IMR-90 (cell line): ENCODE results near the gene MAN2A1. TPM values are rescaled to one million over a fixed set of nuclear protein-coding genes. Genes with fewer than 3 reads are reported as not detected.
A peak's percentile ranks its signal among the peaks of the same experiment; 100 is the strongest.

Experiments used
- ATAC-seq: fragments of 200-7000 bp; cut with Tn5 transposase; 2 replicates; pipeline ENCODE4 v1.9.1; 2020; ENCODE audit warnings: low read depth, mild to moderate bottlenecking, moderate library complexity
- BruUV-seq: library from RNA; stranded (reverse); fragments of 400-500 nt; replicated peaks from 2 replicates; lab custom pipeline; 2021; lab: Mats Ljungman, UMichigan
- CTCF ChIA-PET: fragments of 300-600 bp; formaldehyde crosslinking; extraction: SDS; loops from one replicate; lab custom pipeline; 2021; ENCODE audit warnings: antibody characterized with exemption; lab: Yijun Ruan, JAX
- POLR2A ChIA-PET: fragments of 300-600 bp; sonication (Branson Sonifier 250); formaldehyde crosslinking; loops from one replicate; lab custom pipeline; 2022; ENCODE audit warnings: antibody characterized with exemption; ENCODE audit not compliant: unreplicated experiment; lab: Charles Lee
- DNase-seq: peaks from one replicate; pipeline ENCODE4 v3.0.0; 2013
- H2AFZ ChIP-seq: replicated peaks from 2 replicates; pipeline ENCODE3; 2013; ENCODE audit warnings: low read length, mild to moderate bottlenecking; ENCODE audit not compliant: poor library complexity
- H2AK5ac ChIP-seq: 2 replicates; pipeline ENCODE4 v1.6.1; 2013; ENCODE audit warnings: low read depth, low read length, inconsistent platforms
- H2AK9ac ChIP-seq: replicated peaks from 2 replicates; pipeline ENCODE3; 2013; ENCODE audit warnings: mild to moderate bottlenecking, low read depth, low read length, moderate library complexity; ENCODE audit not compliant: poor library complexity
- H2BK120ac ChIP-seq: 2 replicates; pipeline ENCODE4 v1.6.1; 2013; ENCODE audit warnings: low read depth, low read length, inconsistent platforms
- H2BK15ac ChIP-seq: 3 replicates; pipeline ENCODE4 v1.6.1; 2013; ENCODE audit warnings: low read depth, low read length, inconsistent platforms
- H2BK20ac ChIP-seq: 2 replicates; pipeline ENCODE4 v1.6.1; 2013; ENCODE audit warnings: low read depth, mild to moderate bottlenecking, inconsistent platforms, low read length, moderate library complexity
- H2BK5ac ChIP-seq: 2 replicates; pipeline ENCODE4 v1.6.1; 2013; ENCODE audit warnings: mild to moderate bottlenecking, low read depth, low read length, inconsistent platforms; ENCODE audit not compliant: poor library complexity, severe bottlenecking
- H3K14ac ChIP-seq: replicated peaks from 2 replicates; pipeline ENCODE4 v1.6.1; 2013; ENCODE audit warnings: low read depth, low read length, inconsistent platforms
- H3K18ac ChIP-seq: 2 replicates; pipeline ENCODE4 v1.6.1; 2013; ENCODE audit warnings: low read depth, low read length, control low read depth
- H3K23ac ChIP-seq: 2 replicates; pipeline ENCODE4 v1.6.1; 2013; ENCODE audit warnings: low read depth, low read length, inconsistent platforms
- H3K27ac ChIP-seq: 2 replicates; pipeline ENCODE4 v1.5.1; 2013; ENCODE audit warnings: mild to moderate bottlenecking, control low read depth, low read length; ENCODE audit not compliant: insufficient read depth
- H3K27me3 ChIP-seq: 2 replicates; pipeline ENCODE4 v1.6.1; 2013; ENCODE audit warnings: low read length; ENCODE audit not compliant: control insufficient read depth, insufficient read depth
- H3K36me3 ChIP-seq: 2 replicates; pipeline ENCODE4 v1.6.1; 2013; ENCODE audit warnings: low read length, mixed read lengths; ENCODE audit not compliant: control insufficient read depth, insufficient read depth
- H3K4ac ChIP-seq: 2 replicates; pipeline ENCODE4 v1.6.1; 2013; ENCODE audit warnings: low read depth, low read length, inconsistent platforms
- H3K4me1 ChIP-seq: 2 replicates; pipeline ENCODE4 v1.6.1; 2013; ENCODE audit warnings: low read length, mixed read lengths; ENCODE audit not compliant: control insufficient read depth, insufficient read depth
- H3K4me2 ChIP-seq: 2 replicates; pipeline ENCODE4 v1.6.1; 2013; ENCODE audit warnings: low read depth, mild to moderate bottlenecking, control low read depth, low read length, moderate library complexity
- H3K4me3 ChIP-seq: 2 replicates; pipeline ENCODE4 v1.5.1; 2013; ENCODE audit warnings: low read depth, mild to moderate bottlenecking, control low read depth, low read length, moderate library complexity; ENCODE audit not compliant: insufficient read depth
- H3K56ac ChIP-seq: 2 replicates; pipeline ENCODE4 v1.6.1; 2013; ENCODE audit warnings: low read length, inconsistent platforms; ENCODE audit not compliant: insufficient read depth; ENCODE audit errors: extremely low read depth
- H3K79me1 ChIP-seq, 2 experiments: 2 replicates each; pipeline ENCODE4 v1.6.1; 2013; ENCODE audit warnings: low read length in 2 of 2, inconsistent platforms in 1 of 2, low read depth in 1 of 2
- H3K9ac ChIP-seq: 2 replicates; pipeline ENCODE4 v1.6.1; 2013; ENCODE audit warnings: low read depth, low read length, control low read depth
- H3K9me1 ChIP-seq: 2 replicates; pipeline ENCODE4 v1.6.1; 2013; ENCODE audit warnings: low read length, inconsistent platforms; ENCODE audit not compliant: insufficient read depth
- H3K9me3 ChIP-seq: 2 replicates; pipeline ENCODE4 v1.6.1; 2013; ENCODE audit warnings: low read length; ENCODE audit not compliant: control insufficient read depth, insufficient read depth
- H4K20me1 ChIP-seq: 2 replicates; pipeline ENCODE4 v1.6.1; 2013; ENCODE audit warnings: low read length, inconsistent platforms; ENCODE audit not compliant: insufficient read depth
- H4K5ac ChIP-seq: 2 replicates; pipeline ENCODE4 v1.6.1; 2013; ENCODE audit warnings: mild to moderate bottlenecking, low read depth, low read length, control low read depth
- H4K8ac ChIP-seq, 2 experiments: 2 replicates each; pipeline ENCODE4 v1.6.1; 2013; ENCODE audit warnings: low read depth in 2 of 2, low read length in 2 of 2, control low read depth in 1 of 2, inconsistent platforms in 1 of 2
- H4K91ac ChIP-seq: 2 replicates; pipeline ENCODE4 v1.6.1; 2013; ENCODE audit warnings: low read depth, low read length, inconsistent platforms; ENCODE audit not compliant: insufficient read depth
- CEBPB ChIP-seq: IDR thresholded peaks from 2 replicates; pipeline ENCODE4 v1.6.1; 2012; ENCODE audit warnings: low read depth, low read length, improper control_type of control experiment
- CHD1 ChIP-seq: IDR thresholded peaks from 2 replicates; pipeline ENCODE4 v1.6.1; 2012; ENCODE audit warnings: low read depth, low read length, improper control_type of control experiment
- FOS ChIP-seq: fragments of 150-350 bp; IDR thresholded peaks from 2 replicates; pipeline ENCODE4 v1.6.1; 2016; ENCODE audit warnings: low read depth, low read length
- MAFK ChIP-seq: IDR thresholded peaks from 2 replicates; pipeline ENCODE4 v1.6.1; 2012; ENCODE audit warnings: low read depth, low read length, improper control_type of control experiment
- MAZ ChIP-seq: IDR thresholded peaks from 2 replicates; pipeline ENCODE4 v1.6.1; 2012; ENCODE audit warnings: low read depth, mild to moderate bottlenecking, low read length, improper control_type of control experiment, moderate library complexity, borderline replicate concordance
- MXI1 ChIP-seq: IDR thresholded peaks from 2 replicates; pipeline ENCODE4 v1.6.1; 2012; ENCODE audit warnings: low read depth, mild to moderate bottlenecking, low read length, moderate library complexity, borderline replicate concordance
- RCOR1 ChIP-seq: IDR thresholded peaks from 2 replicates; pipeline ENCODE4 v1.6.1; 2012; ENCODE audit warnings: mild to moderate bottlenecking, low read length, improper control_type of control experiment; ENCODE audit not compliant: insufficient replicate concordance
- RFX5 ChIP-seq: IDR thresholded peaks from 2 replicates; pipeline ENCODE4 v1.8.0; 2012; ENCODE audit warnings: low read depth, mild to moderate bottlenecking, low read length, moderate library complexity
- SMC3 ChIP-seq: fragments of 150-350 bp; IDR thresholded peaks from 2 replicates; pipeline ENCODE4 v1.6.1; 2016; ENCODE audit warnings: low read depth, mild to moderate bottlenecking, antibody characterized with exemption, low read length, moderate library complexity
- WGBS, 2 experiments: methylation state at CpG; one replicate each; pipeline versions ENCODE4 v1.1.5 to v1.1.7; 2013; ENCODE audit warnings: missing lambda C conversion rate in 2 of 2; ENCODE audit not compliant: insufficient read length in 1 of 2; ENCODE audit errors: extremely low coverage in 2 of 2; 5-methylcytosine and 5-hydroxymethylcytosine counted together
- dilution Hi-C: fragments of 300-500 bp; cut with HindIII; formaldehyde crosslinking; loops from one replicate; pipeline ENCODE4 v1.14.3; 2018; ENCODE audit warnings: low sequenced_read_pairs; ENCODE audit not compliant: unreplicated experiment
- in situ Hi-C: fragments of 300-500 bp; cut with MboI; formaldehyde crosslinking; loops from 3 replicates; pipeline ENCODE4 v1.14.3; 2019; ENCODE audit warnings: low sequenced_read_pairs, inconsistent platforms, mixed read lengths
- intact Hi-C: fragments of 100-400 bp; cut with micrococcal nuclease; formaldehyde crosslinking; loops from 2 replicates; pipeline ENCODE4 v1.10.0; 2022
- polyA plus RNA-seq, 3 experiments: library from polyadenylated mRNA; depleted of rRNA; stranded (reverse); fragments of >200 nt; gene quantifications; 2 replicates each; pipeline ENCODE4 v1.2.3, GENCODE V29; 2012; ENCODE audit warnings: low replicate concordance in 1 of 3
- total RNA-seq: library from RNA; depleted of rRNA; stranded (reverse); fragments of >200 nt; gene quantifications from 2 replicates; pipeline ENCODE4 v1.2.3, GENCODE V29; 2012
- TF ChIP-seq, protein P1 (sequence below): fragments of 150-350 bp; IDR thresholded peaks from 2 replicates; pipeline ENCODE4 v1.6.1; 2016; ENCODE audit warnings: low read depth, mild to moderate bottlenecking, low read length, moderate library complexity, borderline replicate concordance

MAN2A1 gene
- total and polyA plus RNA-seq, 2 of the 4 experiments (the other 2 are of a cell fraction) = 16.4 to 29.6 TPM

DNA sequence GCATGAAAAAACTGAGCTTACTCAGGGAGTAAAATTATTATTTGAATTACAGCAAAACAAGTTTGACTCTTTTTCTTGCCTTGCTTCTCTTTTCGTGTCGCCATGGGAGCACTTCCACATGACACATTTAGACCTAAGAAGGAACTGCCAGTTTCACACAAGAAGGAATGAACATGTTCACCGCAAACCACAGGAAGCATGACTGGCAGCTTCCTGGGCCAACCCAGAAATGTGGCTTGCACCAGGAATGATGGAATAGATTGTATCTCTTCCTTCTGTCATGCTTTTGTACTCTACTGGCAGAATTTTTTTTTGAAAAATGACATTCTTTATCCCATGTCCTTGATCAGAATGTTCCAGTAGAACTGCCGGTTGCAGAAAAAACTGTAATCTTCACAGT is 32.9 kb upstream of the MAN2A1 start:
- no peaks in the 10 kb centered on the region for H4K20me1 ChIP-seq
- no peak overlapping the region for H3K4me3 ChIP-seq
- no peak for TF ChIP-seq FOS
- TF ChIP-seq, protein P1, sequence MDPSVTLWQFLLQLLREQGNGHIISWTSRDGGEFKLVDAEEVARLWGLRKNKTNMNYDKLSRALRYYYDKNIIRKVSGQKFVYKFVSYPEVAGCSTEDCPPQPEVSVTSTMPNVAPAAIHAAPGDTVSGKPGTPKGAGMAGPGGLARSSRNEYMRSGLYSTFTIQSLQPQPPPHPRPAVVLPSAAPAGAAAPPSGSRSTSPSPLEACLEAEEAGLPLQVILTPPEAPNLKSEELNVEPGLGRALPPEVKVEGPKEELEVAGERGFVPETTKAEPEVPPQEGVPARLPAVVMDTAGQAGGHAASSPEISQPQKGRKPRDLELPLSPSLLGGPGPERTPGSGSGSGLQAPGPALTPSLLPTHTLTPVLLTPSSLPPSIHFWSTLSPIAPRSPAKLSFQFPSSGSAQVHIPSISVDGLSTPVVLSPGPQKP = no peak
- no peak for TF ChIP-seq RCOR1
- TF ChIP-seq CEBPB = no peak
- TF ChIP-seq SMC3 = no peak
- TF ChIP-seq CHD1 = no peak
- TF ChIP-seq MAZ = no peak
- TF ChIP-seq MAFK = no peak
- no peak for TF ChIP-seq MXI1
- TF ChIP-seq RFX5 = no peak
- H4K5ac ChIP-seq = no peak overlapping the region
- no TSS peak for BruUV-seq
- H2AFZ ChIP-seq = no peak overlapping the region
- no peak overlapping the region for H2BK120ac ChIP-seq
- H4K8ac ChIP-seq = no peak overlapping the region
- no peak overlapping the region for H3K27ac ChIP-seq
- ATAC-seq (no peak), DNase-seq (peak; percentile 29)
- H3K18ac ChIP-seq = no peak overlapping the region
- no peak overlapping the region for H3K9ac ChIP-seq
- no peak overlapping the region for H2BK5ac ChIP-seq
- no peak overlapping the region for H2AK5ac ChIP-seq
- H3K14ac ChIP-seq = no peak overlapping the region
- no peak overlapping the region for H2BK15ac ChIP-seq
- H3K23ac ChIP-seq = no peak overlapping the region
- H3K9me1 ChIP-seq = no peaks in the 10 kb centered on the region; the same call in 1 of the 2 replicates
- in situ Hi-C loops (no loop called here), intact Hi-C loops (loop anchor here (10.0 kb wide), 1 partner anchor 838 kb away; no protein-coding TSS in a partner anchor), dilution Hi-C loops (no loop called here)
- H3K4me2 ChIP-seq = no peak overlapping the region
- no peaks in the 10 kb centered on the region for H3K9me3 ChIP-seq
- ChIA-PET POLR2A (no interaction called here), CTCF (interaction anchor here (0.8 kb wide), 1 partner anchor 498 kb away, joined by 4 read pairs; no protein-coding TSS in a partner anchor)
- no peaks in the 10 kb centered on the region for H3K79me1 ChIP-seq
- H3K4me1 ChIP-seq = no peaks in the 10 kb centered on the region
- H3K4ac ChIP-seq = no peak overlapping the region
- H2AK9ac ChIP-seq = no peak overlapping the region
- no peaks in the 10 kb centered on the region for H3K27me3 ChIP-seq
- no peak overlapping the region for H3K56ac ChIP-seq
- H4K91ac ChIP-seq = no peak overlapping the region
- WGBS, 2 experiments = 71% methylated on average over 1 of the region's 4 CpGs; no CpG with 5 or more reads in 1 of the 2 experiments
- H2BK20ac ChIP-seq = no peak overlapping the region
- H3K36me3 ChIP-seq = no peaks in the 10 kb centered on the region
